Stimulated activated naive B cell treated with anti-CD40 and anti-IgM and Interleukin-4, amounts not matched to agents 10 μg/mL and 1 μg/mL and 100 μg/mL, for 72 hours (primary cell): ENCODE measurements around the gene GP5.

Source experiments
- ATAC-seq, 2 donors: fragments of 150-1000 bp; cut with Tn5 transposase; replicated peaks; 2 replicates each; pipeline ENCODE4 v1.10.0; 2021; ENCODE audit warnings: moderate library complexity in 1 of 2
- DNase-seq: peaks from one replicate; pipeline ENCODE4 v3.0.0; 2021
- H3K27ac Mint-ChIP-seq: one replicate; pipeline ENCODE4 v1.8.0; 2022; ENCODE audit warnings: mild to moderate bottlenecking, mixed read lengths
- H3K27me3 Mint-ChIP-seq, 2 donors: one replicate each; pipeline ENCODE4 v1.8.0; 2022; ENCODE audit warnings: mixed read lengths in 2 of 2
- H3K36me3 Mint-ChIP-seq, 2 donors: one replicate each; pipeline ENCODE4 v1.8.0; 2022; ENCODE audit warnings: mixed read lengths in 2 of 2, mild to moderate bottlenecking in 1 of 2
- H3K4me1 Mint-ChIP-seq, 2 donors: one replicate each; pipeline ENCODE4 v1.8.0; 2022; ENCODE audit warnings: mixed read lengths in 2 of 2, mild to moderate bottlenecking in 1 of 2
- H3K4me3 Mint-ChIP-seq, 2 donors: one replicate each; pipeline ENCODE4 v1.8.0; 2022; ENCODE audit warnings: mild to moderate bottlenecking in 2 of 2, mixed read lengths in 2 of 2, moderate library complexity in 1 of 2
- H3K9me3 Mint-ChIP-seq, 2 donors: one replicate each; pipeline ENCODE4 v1.8.0; 2022; ENCODE audit warnings: mixed read lengths in 2 of 2, mild to moderate bottlenecking in 1 of 2

GP5 gene

GRCh38 chr3:194377708-194378107 lies 21.4 kb downstream of the GP5 start:
- ATAC-seq: no peak
- no peak for DNase-seq
- no peak overlapping the region for H3K27ac Mint-ChIP-seq
- no peaks in the 10 kb centered on the region for H3K4me1 Mint-ChIP-seq
- H3K36me3 Mint-ChIP-seq: no peaks in the 10 kb centered on the region
- H3K4me3 Mint-ChIP-seq: no peak overlapping the region
- H3K9me3 Mint-ChIP-seq: no peaks in the 10 kb centered on the region
- H3K27me3 Mint-ChIP-seq: peaks cover 33 to 62% of the 10 kb centered on the region in 2 donors

- Mint-ChIP-seq H3K9me3 (no peaks in the 10 kb centered on the region), H3K4me3 (no peak overlapping the region), H3K27me3 (peaks cover 46 to 64% of the 10 kb centered on the region in 2 donors), H3K36me3 (no peaks in the 10 kb centered on the region), H3K4me1 (no peaks in the 10 kb centered on the region), H3K27ac (no peak overlapping the region)
- DNase-seq (no peak), ATAC-seq (no peak)
Measured at GRCh38 chr3:194376241-194376560, 22.9 kb downstream of the GP5 start.

GRCh38 chr3:194375473-194376240 lies 23.4 kb downstream of the GP5 start:
- Mint-ChIP-seq H3K27me3 (peaks cover 49 to 69% of the 10 kb centered on the region in 2 donors), H3K9me3 (no peaks in the 10 kb centered on the region), H3K4me1 (no peaks in the 10 kb centered on the region), H3K4me3 (no peak overlapping the region), H3K27ac (peak overlapping the region; percentile 22), H3K36me3 (no peaks in the 10 kb centered on the region)
- DNase-seq (no peak), ATAC-seq (no peak)

GRCh38 chr3:194374935-194375334 lies 24.1 kb downstream of the GP5 start:
- Mint-ChIP-seq H3K4me3 (no peak overlapping the region), H3K4me1 (peaks cover 0 to 2% of the 10 kb centered on the region in 2 donors), H3K27me3 (peaks cover 48 to 70% of the 10 kb centered on the region in 2 donors), H3K27ac (no peak overlapping the region), H3K9me3 (no peaks in the 10 kb centered on the region), H3K36me3 (no peaks in the 10 kb centered on the region)
- no peak for DNase-seq
- ATAC-seq: no peak

- H3K36me3 Mint-ChIP-seq: no peaks in the 10 kb centered on the region
- H3K4me3 Mint-ChIP-seq: no peak overlapping the region
- no peak for ATAC-seq
- no peaks in the 10 kb centered on the region for H3K9me3 Mint-ChIP-seq
- H3K27ac Mint-ChIP-seq: no peak overlapping the region
- DNase-seq: no peak
- H3K4me1 Mint-ChIP-seq: peaks cover 0 to 12% of the 10 kb centered on the region in 2 donors
- H3K27me3 Mint-ChIP-seq: peaks cover 50 to 76% of the 10 kb centered on the region in 2 donors
Measured at GRCh38 chr3:194373899-194374298, 25.2 kb downstream of the GP5 start.

- Mint-ChIP-seq H3K27ac (no peak overlapping the region), H3K36me3 (no peaks in the 10 kb centered on the region), H3K27me3 (peaks cover 50 to 76% of the 10 kb centered on the region in 2 donors), H3K4me3 (no peak overlapping the region), H3K9me3 (no peaks in the 10 kb centered on the region), H3K4me1 (peaks cover 0 to 12% of the 10 kb centered on the region in 2 donors)
- DNase-seq: no peak
- ATAC-seq: no peak
Measured at GRCh38 chr3:194373028-194373427, 26.0 kb downstream of the GP5 start.

GRCh38 chr3:194370753-194371152 lies 28.3 kb downstream of the GP5 start:
- H3K4me3 Mint-ChIP-seq: no peak overlapping the region
- H3K4me1 Mint-ChIP-seq: peaks cover 0 to 12% of the 10 kb centered on the region in 2 donors
- no peaks in the 10 kb centered on the region for H3K36me3 Mint-ChIP-seq
- H3K27ac Mint-ChIP-seq: no peak overlapping the region
- H3K9me3 Mint-ChIP-seq: no peaks in the 10 kb centered on the region
- H3K27me3 Mint-ChIP-seq: peaks cover 52 to 74% of the 10 kb centered on the region in 2 donors
- ATAC-seq (no peak), DNase-seq (no peak)

GRCh38 chr3:194369522-194370279 lies 29.4 kb downstream of the GP5 start, which contains the start of gene LRRC15:
Gene LRRC15, minus strand, starts transcription at chr3:194369743. Its CDS starts 8,700 bp downstream, at chr3:194361043.
- Mint-ChIP-seq H3K4me1 (peaks cover 0 to 12% of the 10 kb centered on the region in 2 donors), H3K4me3 (no peak within 1 kb of the TSS), H3K9me3 (no peaks in the 10 kb centered on the region), H3K36me3 (no peaks in the 10 kb centered on the region), H3K27ac (no peak within 1 kb of the TSS), H3K27me3 (peaks cover 44 to 71% of the 10 kb centered on the region in 2 donors)
- no peak for ATAC-seq
- no peak for DNase-seq

GRCh38 chr3:194368918-194369317 lies 30.1 kb downstream of the GP5 start:
- no peaks in the 10 kb centered on the region for H3K9me3 Mint-ChIP-seq
- no peaks in the 10 kb centered on the region for H3K36me3 Mint-ChIP-seq
- ATAC-seq (no peak), DNase-seq (no peak)
- H3K4me1 Mint-ChIP-seq: peaks cover 0 to 12% of the 10 kb centered on the region in 2 donors
- H3K4me3 Mint-ChIP-seq: no peak overlapping the region
- H3K27me3 Mint-ChIP-seq: peaks cover 44 to 71% of the 10 kb centered on the region in 2 donors
- no peak overlapping the region for H3K27ac Mint-ChIP-seq

GRCh38 chr3:194367992-194368841 lies 30.8 kb downstream of the GP5 start:
- peaks cover 0 to 12% of the 10 kb centered on the region in 2 donors for H3K4me1 Mint-ChIP-seq
- H3K9me3 Mint-ChIP-seq: no peaks in the 10 kb centered on the region
- ATAC-seq (no peak), DNase-seq (no peak)
- H3K4me3 Mint-ChIP-seq: no peak overlapping the region
- peaks cover 47 to 72% of the 10 kb centered on the region in 2 donors for H3K27me3 Mint-ChIP-seq
- H3K36me3 Mint-ChIP-seq: no peaks in the 10 kb centered on the region
- H3K27ac Mint-ChIP-seq: no peak overlapping the region

- Mint-ChIP-seq H3K4me1 (peaks cover 0 to 12% of the 10 kb centered on the region in 2 donors), H3K9me3 (no peaks in the 10 kb centered on the region), H3K27me3 (peaks cover 45 to 79% of the 10 kb centered on the region in 2 donors), H3K27ac (no peak overlapping the region), H3K36me3 (no peaks in the 10 kb centered on the region), H3K4me3 (no peak overlapping the region)
- ATAC-seq (no peak), DNase-seq (no peak)
Measured at GRCh38 chr3:194365978-194366490, 33.0 kb downstream of the GP5 start.

GRCh38 chr3:194365526-194365925 lies 33.5 kb downstream of the GP5 start:
- DNase-seq (no peak), ATAC-seq (no peak)
- Mint-ChIP-seq H3K4me1 (peaks cover 0 to 12% of the 10 kb centered on the region in 2 donors), H3K9me3 (no peaks in the 10 kb centered on the region), H3K36me3 (no peaks in the 10 kb centered on the region), H3K27me3 (peaks cover 41 to 75% of the 10 kb centered on the region in 2 donors), H3K4me3 (no peak overlapping the region), H3K27ac (no peak overlapping the region)

GRCh38 chr3:194364652-194365434 lies 34.2 kb downstream of the GP5 start:
- H3K4me1 Mint-ChIP-seq: peaks cover 0 to 9% of the 10 kb centered on the region in 2 donors
- ATAC-seq (no peak), DNase-seq (no peak)
- peaks cover 43 to 69% of the 10 kb centered on the region in 2 donors for H3K27me3 Mint-ChIP-seq
- H3K4me3 Mint-ChIP-seq: no peak overlapping the region
- H3K36me3 Mint-ChIP-seq: no peaks in the 10 kb centered on the region
- no peaks in the 10 kb centered on the region for H3K9me3 Mint-ChIP-seq
- H3K27ac Mint-ChIP-seq: no peak overlapping the region
